ENCODE data around the gene PHYKPL.

Gene PHYKPL

DNA sequence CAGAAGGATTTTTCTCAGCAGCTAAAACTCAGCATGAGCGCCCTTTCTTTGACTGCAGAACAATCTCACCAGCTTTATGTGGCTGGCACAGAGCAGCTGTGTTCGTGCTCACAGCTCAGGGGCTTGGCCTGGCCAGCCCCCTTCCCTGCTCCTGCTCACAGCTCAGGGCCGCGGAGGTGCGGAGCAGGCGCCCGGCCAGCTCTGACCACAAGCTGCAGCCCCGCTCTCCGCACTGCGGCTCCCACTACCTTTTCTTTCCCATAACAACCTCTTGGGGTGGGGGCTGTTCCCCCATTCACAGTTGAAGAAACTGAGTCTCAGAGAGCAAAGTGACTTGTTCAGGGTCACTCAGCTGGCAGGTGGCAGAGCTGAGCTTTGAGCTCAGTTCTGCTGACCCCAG, 34.0 kb upstream of the PHYKPL start:
- no peak for DNase-seq (ENCODE audit: low spot score)
- no peak for TF ChIP-seq CTCF (IDR thresholded peaks at IDR 0.05; ENCODE audit: extremely low read depth, insufficient read depth, missing control alignments)
- in situ Hi-C loops (cut with MboI; ENCODE audit: low pct_unique_long_range_greater_than_20kb, low sequenced_read_pairs, unreplicated experiment): no loop called here

DNA sequence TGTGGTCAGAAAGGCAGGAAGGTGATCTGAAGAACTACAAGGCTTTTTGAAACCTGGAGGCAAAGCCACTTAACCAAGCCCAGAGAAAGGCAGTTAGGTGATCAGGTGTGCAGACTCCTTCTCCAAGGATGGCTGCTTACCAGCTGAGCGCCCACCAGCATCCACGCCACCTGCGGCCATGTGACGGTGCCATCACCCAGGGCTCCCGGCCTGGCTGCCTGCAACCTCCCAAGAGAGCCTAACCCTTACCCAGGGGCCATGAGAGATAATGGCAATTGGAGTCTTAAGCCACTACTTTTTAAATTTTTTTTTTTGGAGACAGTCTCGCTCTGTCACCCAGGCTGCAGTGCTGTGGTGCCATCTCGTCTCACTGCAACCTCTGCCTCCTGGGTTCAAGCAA, 33.1 kb upstream of the PHYKPL start:
- DNase-seq (ENCODE audit: low spot score): no peak
- in situ Hi-C loops (cut with MboI; ENCODE audit: low pct_unique_long_range_greater_than_20kb, low sequenced_read_pairs, unreplicated experiment): no loop called here
- no peak for TF ChIP-seq CTCF (IDR thresholded peaks at IDR 0.05; ENCODE audit: extremely low read depth, insufficient read depth, missing control alignments)

DNA sequence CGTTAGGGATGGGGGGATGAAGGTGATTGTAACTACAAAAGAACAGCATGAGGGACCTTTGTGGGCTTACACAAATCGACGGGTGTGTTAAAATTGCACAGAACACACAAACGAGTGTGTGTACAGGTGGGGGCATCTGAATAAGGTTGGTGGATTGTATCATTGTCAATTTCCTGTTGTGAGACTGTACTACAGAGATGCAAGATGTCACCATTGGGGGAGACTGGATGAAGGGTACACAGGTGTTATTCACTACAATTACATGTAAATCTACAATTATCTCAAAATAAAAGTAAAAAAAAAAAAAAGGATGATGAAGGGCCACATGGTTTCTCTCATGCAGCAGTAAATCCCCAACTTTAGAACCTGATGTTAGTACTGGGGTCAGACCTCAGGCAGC, 31.4 kb upstream of the PHYKPL start:
- no peak for DNase-seq (ENCODE audit: low spot score)

DNA sequence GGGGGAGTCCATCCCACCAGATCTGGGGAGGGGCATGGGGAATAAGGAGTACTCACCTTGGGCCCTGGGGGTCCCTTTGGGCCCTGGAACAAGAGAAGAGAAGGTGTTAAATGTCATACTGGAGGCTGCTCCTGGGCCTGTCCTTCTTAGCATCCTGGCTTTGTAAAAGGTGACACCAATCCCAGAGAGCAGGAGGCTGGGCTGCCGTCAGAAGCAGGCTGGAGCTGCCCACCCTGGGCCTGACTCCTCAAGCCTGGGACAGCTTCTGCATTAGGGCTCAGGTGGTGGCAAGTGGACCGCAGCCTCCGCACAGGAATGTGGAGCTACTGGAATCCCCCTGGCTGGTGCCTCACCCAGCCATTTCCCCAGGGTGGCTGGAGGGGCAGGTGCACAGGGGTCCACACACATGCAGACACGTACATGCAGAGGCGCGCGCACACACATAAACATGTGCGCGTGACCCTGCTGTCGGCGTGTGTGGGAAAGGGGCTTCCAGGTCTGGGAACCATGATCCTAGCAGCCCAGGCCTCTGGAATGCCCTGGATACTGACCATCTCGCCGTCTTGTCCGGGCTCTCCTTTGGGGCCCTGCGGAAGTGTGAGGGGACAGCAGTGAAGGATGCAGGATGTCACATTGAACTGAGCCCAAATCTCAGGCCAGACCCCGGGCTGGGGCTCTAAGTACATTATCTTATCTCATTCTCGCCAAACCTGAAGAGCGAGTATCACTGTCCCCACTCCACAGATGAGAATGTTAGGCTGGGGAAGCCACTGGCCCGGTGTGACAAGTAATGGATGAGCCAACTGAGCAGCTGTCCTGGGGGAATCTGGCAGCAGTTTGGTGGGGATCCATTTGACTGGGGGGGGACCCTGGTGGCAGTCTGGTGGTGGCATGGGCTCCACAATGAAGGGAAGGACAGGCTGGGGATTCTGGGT, 29.3 kb upstream of the PHYKPL start:
- in situ Hi-C loops (cut with MboI; ENCODE audit: low pct_unique_long_range_greater_than_20kb, low sequenced_read_pairs, unreplicated experiment): no loop called here
- no peak for DNase-seq (ENCODE audit: low spot score)
- TF ChIP-seq CTCF (IDR thresholded peaks at IDR 0.05; ENCODE audit: extremely low read depth, insufficient read depth, missing control alignments): no peak

More for the DNA sequence above, 31.4 kb upstream of the PHYKPL start:
- no peak for TF ChIP-seq CTCF (IDR thresholded peaks at IDR 0.05; ENCODE audit: extremely low read depth, insufficient read depth, missing control alignments)
- in situ Hi-C loops (cut with MboI; ENCODE audit: low pct_unique_long_range_greater_than_20kb, low sequenced_read_pairs, unreplicated experiment): no loop called here

GRCh38 chr5:178259623-178260536, 27.3 kb upstream of the PHYKPL start:
- TF ChIP-seq CTCF (IDR thresholded peaks at IDR 0.05; ENCODE audit: extremely low read depth, insufficient read depth, missing control alignments): no peak
- in situ Hi-C loops (cut with MboI; ENCODE audit: low pct_unique_long_range_greater_than_20kb, low sequenced_read_pairs, unreplicated experiment): no loop called here
- DNase-seq (ENCODE audit: low spot score): no peak

- no peak for DNase-seq (ENCODE audit: low spot score)
- in situ Hi-C loops (cut with MboI; ENCODE audit: low pct_unique_long_range_greater_than_20kb, low sequenced_read_pairs, unreplicated experiment): no loop called here
- no peak for TF ChIP-seq CTCF (IDR thresholded peaks at IDR 0.05; ENCODE audit: extremely low read depth, insufficient read depth, missing control alignments)
Observed at GRCh38 chr5:178257650-178258049, 25.0 kb upstream of the PHYKPL start.
